Stimulated activated CD4-positive, alpha-beta T cell treated with anti-CD3 and anti-CD28 coated beads, Interleukin-2, amount 100 ng/mL, for 48 hours (primary cell): ENCODE results near the gene MSI1.

Source experiments
- DNase-seq, 2 donors: peaks; one replicate each; pipeline ENCODE4 v3.0.0-alpha.2; 2020

Gene MSI1

GRCh38 chr12:120376934-120377572, 8.1 kb upstream of the MSI1 start:
- no peak for DNase-seq

DNA sequence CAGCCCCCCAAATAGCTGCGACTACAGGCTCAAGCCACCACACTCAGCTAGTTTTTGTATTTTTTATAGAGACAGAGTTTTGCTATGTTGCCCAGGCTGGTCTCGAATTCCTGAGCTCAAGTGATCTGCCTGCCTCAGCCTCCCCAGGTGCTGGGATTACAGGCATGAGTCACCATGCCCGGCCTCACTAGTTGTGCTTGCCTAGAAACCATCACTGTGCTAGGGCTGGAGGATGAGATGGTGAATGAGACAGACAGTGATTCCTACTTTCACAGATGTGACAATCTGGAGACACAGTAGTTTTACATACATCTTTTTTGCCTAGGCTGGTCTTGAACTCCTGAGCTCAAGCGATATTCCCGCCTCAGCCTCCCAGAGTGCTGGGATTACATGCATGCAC, 7.5 kb upstream of the MSI1 start:
- no peak for DNase-seq

DNA sequence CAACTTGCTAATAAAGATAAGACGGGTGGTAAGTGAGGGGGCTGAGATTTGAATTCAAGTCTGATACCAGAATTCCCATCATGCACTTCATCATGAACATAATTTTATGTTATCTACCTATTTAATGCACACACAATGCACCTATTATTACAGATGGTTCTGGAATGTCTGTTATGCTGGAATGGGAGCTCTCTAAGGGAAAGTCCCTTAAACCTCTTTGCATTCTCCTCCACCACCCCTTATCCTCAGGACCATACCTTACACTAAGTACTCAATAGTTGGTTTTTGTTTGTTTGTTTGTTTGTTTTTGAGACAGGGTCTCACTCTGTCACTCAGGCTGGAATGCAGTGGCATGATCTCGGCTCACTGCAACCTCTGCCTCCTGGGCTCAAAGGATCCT, 7.0 kb upstream of the MSI1 start:
- DNase-seq = no peak

GRCh38 chr12:120373683-120374082, 4.7 kb upstream of the MSI1 start:
- no peak for DNase-seq

DNA sequence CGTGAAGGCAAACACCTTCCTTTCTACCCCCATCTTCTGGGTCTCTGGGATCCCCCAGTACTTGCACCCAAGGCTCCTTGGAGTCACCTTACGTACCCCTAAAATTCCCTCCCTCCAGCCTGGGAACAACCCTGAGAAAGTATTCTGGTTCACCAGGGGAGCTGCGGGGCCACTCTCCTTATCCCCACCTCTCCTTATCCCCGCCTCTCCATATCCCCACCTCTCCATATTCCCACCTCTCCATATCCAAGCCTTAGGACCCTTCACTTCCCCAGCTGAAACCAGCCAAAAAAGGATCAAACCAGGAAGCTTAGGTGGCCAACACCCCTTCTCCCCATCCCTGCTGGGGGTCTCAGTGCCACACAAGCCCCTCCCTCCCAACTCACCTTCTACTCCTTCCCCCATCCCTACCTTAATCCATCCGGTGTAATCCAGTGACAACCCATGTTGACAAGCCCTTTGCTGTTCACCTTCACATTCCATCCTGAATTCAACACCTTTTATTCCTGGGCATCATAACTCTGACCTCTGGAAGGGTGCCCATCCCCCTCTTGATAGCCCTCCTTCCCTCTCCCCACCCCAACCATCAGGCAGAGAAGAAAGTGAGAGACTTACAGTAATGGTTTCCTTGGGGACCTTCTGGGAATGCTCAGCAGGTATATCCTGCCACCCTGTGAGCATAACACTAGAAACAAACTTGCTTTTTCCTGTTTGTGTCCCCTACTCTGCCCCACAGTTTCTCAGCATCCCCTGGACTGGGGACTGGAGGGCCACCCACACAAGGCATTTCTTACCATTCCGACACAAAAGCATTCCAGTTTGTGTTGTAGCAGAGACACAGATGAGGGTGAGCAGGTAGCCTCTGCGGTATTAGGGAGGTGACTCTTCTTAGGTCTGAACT, 1.6 kb upstream of the MSI1 start:
- no peak for DNase-seq

GRCh38 chr12:120369603-120370342, 809 bp upstream of the MSI1 start:
- DNase-seq = no peak

- DNase-seq = peak; percentile 35 to 40
Measured at GRCh38 chr12:120367924-120368788, 808 bp downstream of the MSI1 start.

- no peak for DNase-seq
Measured at GRCh38 chr12:120367233-120367923, 1.6 kb downstream of the MSI1 start.

GRCh38 chr12:120366845-120367232, 2.1 kb downstream of the MSI1 start:
- DNase-seq = no peak

DNA sequence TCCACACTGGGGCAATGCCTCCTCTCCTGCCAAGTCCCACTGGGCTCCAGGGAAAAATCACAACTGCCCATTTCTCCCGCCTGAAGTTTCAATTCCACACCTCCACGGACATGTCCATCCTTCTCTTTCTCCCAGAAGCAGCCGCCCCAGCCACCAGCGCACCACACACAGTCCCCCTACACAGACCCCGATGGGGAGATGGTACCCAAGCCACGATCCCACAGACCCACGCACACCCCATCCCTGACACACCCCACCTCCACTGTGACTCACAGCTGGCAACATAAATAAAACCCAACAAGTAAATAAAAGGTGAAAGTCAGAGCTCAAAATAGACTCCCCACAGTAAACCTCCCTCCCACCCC, 2.6 kb downstream of the MSI1 start:
- no peak for DNase-seq

DNA sequence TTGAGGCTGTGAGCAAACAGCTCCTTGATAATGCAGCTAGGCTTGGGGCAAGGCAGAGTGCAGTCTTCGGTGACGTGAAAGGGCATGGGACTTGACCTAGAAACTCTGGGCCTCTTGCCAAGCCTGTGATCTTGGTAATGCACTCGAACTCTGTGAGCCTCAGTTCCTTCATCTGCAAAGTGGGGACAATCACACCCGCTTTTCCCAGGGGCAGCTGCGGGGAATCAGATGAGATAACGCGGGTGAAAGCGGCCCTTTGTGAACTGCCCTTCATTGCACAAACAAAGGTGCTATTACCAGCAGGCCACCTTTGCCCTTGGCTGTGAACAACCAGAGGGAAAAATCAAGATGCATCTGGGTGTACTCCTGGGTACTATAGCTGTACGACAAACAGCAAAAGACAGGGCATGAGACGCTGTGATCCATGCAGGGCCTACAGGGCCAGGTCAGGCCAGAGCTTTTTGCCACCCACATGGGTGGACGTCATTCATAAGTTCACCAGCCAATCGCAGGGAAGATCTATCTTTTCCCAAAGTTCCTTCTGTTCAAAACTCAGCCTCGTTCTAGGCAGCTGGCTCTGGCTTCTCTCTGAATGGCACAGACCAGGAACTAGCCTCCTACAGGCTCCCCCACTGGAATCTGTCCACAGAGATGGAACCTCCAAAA, 3.2 kb downstream of the MSI1 start:
- no peak for DNase-seq

- DNase-seq = no peak
Measured at GRCh38 chr12:120364487-120364886, 4.5 kb downstream of the MSI1 start.

- no peak for DNase-seq
Measured at GRCh38 chr12:120363274-120363855, 5.6 kb downstream of the MSI1 start.

- no peak for DNase-seq
Measured at GRCh38 chr12:120362516-120363273, 6.3 kb downstream of the MSI1 start.

GRCh38 chr12:120361506-120362208, 7.3 kb downstream of the MSI1 start:
- DNase-seq = no peak

GRCh38 chr12:120359128-120359527, 9.8 kb downstream of the MSI1 start:
- DNase-seq = no peak

GRCh38 chr12:120358412-120359100, 10.4 kb downstream of the MSI1 start:
- no peak for DNase-seq

GRCh38 chr12:120357104-120357503, 11.9 kb downstream of the MSI1 start:
- no peak for DNase-seq

GRCh38 chr12:120356567-120357030, 12.4 kb downstream of the MSI1 start:
- peak; percentile 72 for DNase-seq
